Measurements from ENCODE around the gene FOXD1. TPM values are rescaled to one million over a fixed set of nuclear protein-coding genes. Genes with fewer than 3 reads are reported as not detected.
"Not testable (repeated sequence)": the region's sequence is repeated elsewhere in the genome, so short reads cannot be mapped to it uniquely, and the experiment has no call there.

The FOXD1 gene
- under 1 TPM; 0.28 to 0.38 TPM for total RNA-seq

DNA sequence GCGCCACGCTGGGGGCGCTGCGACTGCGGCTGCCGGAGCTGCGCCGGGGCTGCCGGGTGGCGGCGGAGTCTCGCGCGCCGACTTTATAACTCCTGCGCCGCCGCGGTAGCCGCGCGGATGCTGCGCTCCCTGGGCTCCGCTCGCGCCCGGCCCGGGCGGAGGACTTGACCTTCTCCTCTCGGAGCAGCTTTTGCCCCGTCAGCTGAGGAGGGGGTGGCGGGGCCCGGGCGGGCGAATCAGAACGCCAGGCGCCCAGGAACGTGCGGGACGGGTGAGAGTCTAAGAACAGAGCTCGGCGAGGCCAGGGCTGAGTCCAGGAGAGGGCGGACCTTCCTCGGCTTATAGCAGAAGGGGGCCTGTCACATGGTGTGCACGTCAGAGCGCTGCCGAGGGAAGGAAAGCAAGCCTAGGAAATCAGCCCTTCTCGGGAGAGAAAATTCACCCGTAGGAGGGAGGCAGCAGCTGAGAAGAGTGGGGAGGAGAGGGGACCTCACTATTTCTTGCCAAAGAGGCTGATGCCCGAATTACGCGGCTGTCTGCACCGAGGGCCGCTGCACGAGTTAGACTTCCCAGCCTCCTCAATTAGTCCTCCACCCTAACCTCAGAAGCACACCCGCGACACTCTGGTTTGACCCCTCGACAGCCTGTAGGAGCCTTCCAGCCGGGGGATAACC is at the start of gene FOXD1:
FOXD1 (minus strand) TSS at position 315 of the 674 bp plus-strand sequence. CDS start 415 bp downstream, outside the sequence.
- Mint-ChIP-seq H3K27ac (peak within 1 kb of the TSS; percentile 56), H3K9me3 (no peaks in the 10 kb centered on the region), H3K4me3 (peak within 1 kb of the TSS; percentile 75), H3K27me3 (peaks cover 81% of the 10 kb centered on the region), H3K4me1 (peaks cover 28% of the 10 kb centered on the region), H3K36me3 (ENCODE audit: low read depth) (peaks cover 12% of the 10 kb centered on the region)
- peak; percentile 51 for DNase-seq
- POLR2A ChIA-PET = interaction anchor here (1.6 kb wide), 2 partner anchors 50 to 61 kb away, joined by 7 to 8 read pairs; partner anchors contain the start of gene BTF3
- CTCF ChIA-PET = interaction anchor here (1.0 kb wide), 2 partner anchors 61 to 150 kb away, joined by 3 read pairs; no protein-coding TSS in a partner anchor

DNA sequence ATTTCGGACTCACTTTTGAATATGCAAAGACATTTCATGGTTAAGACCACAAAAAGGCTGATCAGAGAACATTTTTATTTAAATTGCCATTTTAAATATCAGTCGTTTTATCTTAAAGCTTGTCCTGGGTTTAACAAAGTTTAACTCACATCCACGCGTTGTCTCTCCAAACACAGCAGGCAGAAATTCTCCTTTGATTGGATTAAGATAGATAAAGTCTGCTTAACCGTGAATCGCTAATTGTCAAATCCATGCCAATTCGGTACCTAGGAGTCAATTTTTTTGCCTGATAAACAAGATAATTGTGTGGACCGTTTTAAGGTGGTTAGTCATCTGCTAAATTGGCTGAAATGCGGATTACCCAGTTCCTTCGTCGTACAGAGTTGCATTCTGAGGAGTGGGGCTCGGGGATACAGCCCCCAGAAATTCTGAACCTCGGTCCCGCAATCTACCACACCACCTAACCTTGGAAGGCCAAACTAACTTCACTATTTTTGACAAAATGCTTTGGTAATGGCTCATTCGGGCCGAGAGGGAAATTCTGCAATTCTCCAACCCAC is 49.0 kb upstream of the FOXD1 start:
- Mint-ChIP-seq H3K36me3 (ENCODE audit: low read depth) (peaks cover 30% of the 10 kb centered on the region), H3K27me3 (peaks cover 16% of the 10 kb centered on the region), H3K9me3 (no peaks in the 10 kb centered on the region), H3K4me1 (peaks cover 42% of the 10 kb centered on the region), H3K27ac (peak overlapping the region; percentile 98), H3K4me3 (peak overlapping the region; percentile 98)
- DNase-seq = no peak
- POLR2A ChIA-PET = interaction anchor here (0.6 to 4.4 kb wide), 15 partner anchors 9 to 1176 kb away, joined by 3 to 55 read pairs (median 4); partner anchors contain the start of genes ANKRA2, FOXD1 and UTP15
- CTCF ChIA-PET = interaction anchor here (1.0 to 1.6 kb wide), 4 partner anchors 20 to 281 kb away, joined by 3 to 7 read pairs (median 4); partner anchors contain the start of gene ANKRA2

DNA sequence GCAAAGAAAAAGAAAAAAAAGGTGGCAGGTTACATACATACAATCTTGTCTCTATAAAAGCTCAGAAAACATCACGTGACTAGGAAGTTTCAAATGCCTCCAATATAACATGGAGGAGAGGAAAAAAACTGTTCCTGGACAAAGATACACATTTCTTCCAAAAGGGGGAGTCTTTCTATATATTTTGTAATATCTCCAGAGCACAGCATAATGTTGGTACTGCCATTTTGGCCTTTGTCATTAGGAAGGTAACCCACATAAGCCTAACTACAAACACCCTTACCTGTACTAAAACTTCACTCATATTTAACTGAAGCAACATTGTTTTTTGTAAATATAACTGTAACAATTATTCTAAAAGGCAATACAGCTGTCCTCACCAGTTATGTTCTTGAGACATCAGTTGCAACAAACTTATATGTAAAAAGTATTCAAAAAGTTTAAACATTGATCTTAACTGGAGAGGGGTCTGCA is 48.4 kb upstream of the FOXD1 start:
- H3K27ac Mint-ChIP-seq = peak overlapping the region; percentile 98
- H3K36me3 Mint-ChIP-seq (ENCODE audit: low read depth) = peaks cover 25% of the 10 kb centered on the region
- H3K4me3 Mint-ChIP-seq = peak overlapping the region; percentile 98
- CTCF ChIA-PET = interaction anchor here (0.8 to 1.1 kb wide), 3 partner anchors 23 to 281 kb away, joined by 3 to 4 read pairs (median 3); no protein-coding TSS in a partner anchor
- peaks cover 20% of the 10 kb centered on the region for H3K27me3 Mint-ChIP-seq
- peaks cover 37% of the 10 kb centered on the region for H3K4me1 Mint-ChIP-seq
- POLR2A ChIA-PET = interaction anchor here (0.9 to 4.4 kb wide), 3 partner anchors 43 to 69 kb away, joined by 6 to 55 read pairs (median 8); partner anchors contain the start of genes ANKRA2 and UTP15
- no peaks in the 10 kb centered on the region for H3K9me3 Mint-ChIP-seq
- DNase-seq = no peak

DNA sequence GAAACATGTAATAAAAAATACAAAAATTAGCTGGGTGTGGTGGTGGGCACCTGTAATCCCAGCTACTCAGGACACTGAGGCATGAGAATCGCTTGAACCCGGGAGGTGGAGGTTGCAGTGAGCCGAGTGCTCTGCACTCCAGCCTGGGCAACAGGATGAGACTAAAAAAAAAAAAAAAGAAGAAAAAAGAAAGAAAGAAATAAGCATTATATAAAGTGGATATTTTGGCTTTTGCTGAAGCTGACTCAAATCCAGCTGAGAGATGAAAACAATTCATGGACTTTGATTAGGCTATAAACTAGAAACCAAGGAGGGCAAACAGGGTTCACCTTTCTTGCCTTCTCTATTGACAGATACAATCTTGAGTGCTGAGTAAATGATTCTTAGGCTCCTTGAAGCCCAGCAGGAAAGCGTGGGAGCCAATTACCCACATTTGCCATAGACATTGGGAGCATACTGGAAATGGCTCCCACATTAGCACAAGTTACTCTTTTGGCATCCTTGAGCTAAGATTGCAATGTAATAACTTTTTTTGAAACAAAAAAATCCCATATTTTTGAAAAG is 47.3 kb upstream of the FOXD1 start:
- DNase-seq = no peak
- Mint-ChIP-seq H3K27ac (no peak overlapping the region), H3K36me3 (ENCODE audit: low read depth) (peaks cover 18% of the 10 kb centered on the region), H3K4me3 (no peak overlapping the region), H3K27me3 (peaks cover 24% of the 10 kb centered on the region), H3K4me1 (peaks cover 30% of the 10 kb centered on the region), H3K9me3 (no peaks in the 10 kb centered on the region)
- CTCF ChIA-PET = interaction anchor here (1.1 to 1.4 kb wide), 2 partner anchors 24 to 38 kb away, joined by 3 to 4 read pairs; no protein-coding TSS in a partner anchor
- POLR2A ChIA-PET = interaction anchor here (0.9 kb wide), 1 partner anchor 69 kb away, joined by 8 read pairs; the partner anchor contains the start of genes ANKRA2 and UTP15

DNA sequence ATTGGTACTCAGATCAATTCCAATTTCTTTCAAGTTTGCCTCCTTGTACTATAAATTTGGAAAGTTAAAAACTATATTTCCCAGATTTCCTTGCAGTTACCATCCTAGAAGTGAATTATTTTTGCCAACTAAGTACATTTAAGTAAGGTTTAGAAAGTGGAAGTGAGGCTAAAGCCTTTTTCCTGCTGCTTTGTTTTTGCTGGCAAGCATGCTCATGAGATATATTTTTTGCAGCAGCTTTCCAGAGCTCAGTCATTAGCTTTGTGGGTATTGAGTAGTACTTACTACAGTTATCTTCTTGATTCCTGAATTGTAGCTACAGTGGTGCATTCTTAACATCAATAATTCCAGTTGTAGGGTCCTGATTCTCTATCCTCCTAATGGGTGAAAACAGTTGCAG is 46.1 kb upstream of the FOXD1 start:
- Mint-ChIP-seq H3K27me3 (peaks cover 24% of the 10 kb centered on the region), H3K9me3 (no peaks in the 10 kb centered on the region), H3K4me3 (no peak overlapping the region), H3K36me3 (ENCODE audit: low read depth) (peaks cover 11% of the 10 kb centered on the region), H3K27ac (no peak overlapping the region), H3K4me1 (peaks cover 20% of the 10 kb centered on the region)
- POLR2A ChIA-PET = no interaction called here
- CTCF ChIA-PET = no interaction called here
- DNase-seq = no peak

DNA sequence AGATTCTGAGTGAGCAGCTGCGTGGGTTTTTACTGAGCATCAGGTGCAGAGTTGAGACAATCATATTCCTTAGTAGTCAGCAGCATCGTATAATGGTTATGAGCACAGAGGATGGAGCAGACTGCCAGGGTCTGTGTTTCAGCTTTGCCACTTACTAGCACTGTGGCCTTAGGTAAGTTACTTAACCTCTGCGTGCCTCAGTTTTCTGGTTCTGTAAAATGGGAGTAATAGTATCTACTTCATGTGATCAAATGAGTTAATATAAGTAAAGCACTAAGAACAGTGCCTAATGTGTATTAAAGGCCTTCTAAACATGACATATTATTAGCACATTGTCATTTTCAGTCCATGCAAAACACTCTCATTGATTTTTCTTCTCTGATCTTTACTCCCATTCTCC is 44.8 kb upstream of the FOXD1 start:
- ChIA-PET POLR2A (no interaction called here), CTCF (interaction anchor here (1.0 kb wide), 1 partner anchor 182 kb away, joined by 4 read pairs; no protein-coding TSS in a partner anchor)
- no peaks in the 10 kb centered on the region for H3K9me3 Mint-ChIP-seq
- no peak overlapping the region for H3K27ac Mint-ChIP-seq
- H3K4me1 Mint-ChIP-seq = peaks cover 14% of the 10 kb centered on the region
- H3K4me3 Mint-ChIP-seq = no peak overlapping the region
- H3K36me3 Mint-ChIP-seq (ENCODE audit: low read depth) = peaks cover 4% of the 10 kb centered on the region
- DNase-seq = no peak
- H3K27me3 Mint-ChIP-seq = peaks cover 29% of the 10 kb centered on the region

DNA sequence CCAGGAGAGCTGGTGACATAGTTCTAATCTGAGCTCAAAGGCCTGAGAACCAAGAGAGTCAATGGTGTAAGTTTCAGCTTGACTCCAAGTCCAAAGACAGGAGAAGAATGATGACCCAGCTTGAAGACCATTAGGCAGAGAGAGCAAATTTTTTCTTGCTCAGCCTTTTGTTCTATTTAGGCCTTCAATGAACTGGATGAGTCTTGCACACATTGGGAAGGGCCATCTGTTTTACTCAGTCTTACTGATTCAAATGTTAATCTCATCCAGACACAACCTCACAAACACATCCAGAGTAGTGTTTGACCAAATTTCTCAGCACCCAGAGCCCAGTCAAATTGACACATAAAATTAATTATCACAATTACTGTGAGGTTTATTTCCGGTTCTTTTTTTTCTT is 42.6 kb upstream of the FOXD1 start:
- H3K9me3 Mint-ChIP-seq = no peaks in the 10 kb centered on the region
- DNase-seq = no peak
- H3K4me1 Mint-ChIP-seq = no peaks in the 10 kb centered on the region
- ChIA-PET CTCF (no interaction called here), POLR2A (no interaction called here)
- no peaks in the 10 kb centered on the region for H3K36me3 Mint-ChIP-seq (ENCODE audit: low read depth)
- peaks cover 31% of the 10 kb centered on the region for H3K27me3 Mint-ChIP-seq
- no peak overlapping the region for H3K27ac Mint-ChIP-seq
- H3K4me3 Mint-ChIP-seq = no peak overlapping the region

DNA sequence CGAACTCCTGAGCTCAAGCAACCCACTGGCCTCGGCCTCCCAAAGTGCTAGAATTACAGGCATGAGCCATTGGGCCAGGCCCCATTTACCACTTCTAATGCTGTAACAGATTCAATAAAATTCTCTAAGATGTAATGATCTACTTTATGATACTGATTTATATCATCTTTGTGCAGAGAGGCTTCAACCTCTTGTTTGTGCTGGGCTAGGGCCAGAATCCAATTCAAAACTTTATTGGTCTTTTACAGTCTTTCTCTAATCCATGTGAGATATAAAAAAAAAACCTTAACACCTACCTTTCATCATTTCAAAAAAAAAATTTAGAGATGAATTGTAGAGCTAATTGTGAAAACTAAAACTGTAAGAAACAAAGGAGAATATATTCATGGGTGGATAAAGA is 41.5 kb upstream of the FOXD1 start:
- Mint-ChIP-seq H3K9me3 (no peaks in the 10 kb centered on the region), H3K4me3 (no peak overlapping the region), H3K27me3 (peaks cover 29% of the 10 kb centered on the region), H3K36me3 (ENCODE audit: low read depth) (no peaks in the 10 kb centered on the region), H3K4me1 (no peaks in the 10 kb centered on the region), H3K27ac (no peak overlapping the region)
- CTCF ChIA-PET = no interaction called here
- DNase-seq = no peak
- POLR2A ChIA-PET = no interaction called here

DNA sequence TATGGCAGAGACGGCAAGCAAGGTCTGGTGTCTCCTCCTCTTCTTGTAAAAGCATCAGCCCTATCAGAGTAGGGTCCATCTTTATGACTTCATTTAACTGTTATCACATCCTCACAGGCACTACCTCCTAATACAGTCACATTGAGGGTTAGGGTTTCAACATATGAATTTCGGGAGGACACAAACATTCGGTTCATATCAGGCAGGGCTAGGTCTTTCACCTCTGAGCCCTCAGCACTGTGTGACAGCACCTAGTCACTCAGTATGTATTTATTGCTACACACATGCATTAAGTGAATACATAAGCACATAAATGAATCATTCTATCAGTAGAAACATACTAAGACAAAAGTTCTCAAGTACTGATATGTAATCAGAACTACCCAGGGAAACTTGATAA is 40.2 kb upstream of the FOXD1 start:
- no peak for DNase-seq
- H3K9me3 Mint-ChIP-seq = no peaks in the 10 kb centered on the region
- no peaks in the 10 kb centered on the region for H3K4me1 Mint-ChIP-seq
- no peak overlapping the region for H3K27ac Mint-ChIP-seq
- no peak overlapping the region for H3K4me3 Mint-ChIP-seq
- ChIA-PET CTCF (no interaction called here), POLR2A (no interaction called here)
- no peaks in the 10 kb centered on the region for H3K36me3 Mint-ChIP-seq (ENCODE audit: low read depth)
- H3K27me3 Mint-ChIP-seq = peaks cover 22% of the 10 kb centered on the region

DNA sequence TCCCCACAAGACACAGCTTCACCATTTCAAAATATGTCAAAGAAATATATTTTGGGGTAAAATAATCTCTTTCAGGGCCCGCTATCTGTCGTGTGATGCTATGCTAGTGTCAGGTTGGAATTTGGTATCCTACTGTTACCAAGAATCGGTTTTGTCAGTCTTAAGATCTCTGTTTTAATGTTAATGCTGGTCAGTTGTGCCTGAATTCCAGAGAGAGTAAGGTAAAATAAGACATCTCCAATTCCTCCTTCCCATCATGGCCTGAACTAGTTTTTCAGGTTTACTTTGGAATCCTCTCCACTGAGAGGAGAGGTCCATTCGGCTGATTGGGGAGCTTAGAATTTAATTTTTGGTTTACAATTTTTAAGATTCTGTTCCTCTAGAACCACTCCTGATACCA is 39.2 kb upstream of the FOXD1 start:
- CTCF ChIA-PET = no interaction called here
- POLR2A ChIA-PET = interaction anchor here (1.1 kb wide), 1 partner anchor 10 kb away, joined by 3 read pairs; the partner anchor contains the start of gene BTF3
- DNase-seq = no peak
- Mint-ChIP-seq H3K9me3 (no peaks in the 10 kb centered on the region), H3K4me1 (no peaks in the 10 kb centered on the region), H3K27ac (no peak overlapping the region), H3K36me3 (ENCODE audit: low read depth) (no peaks in the 10 kb centered on the region), H3K27me3 (peaks cover 21% of the 10 kb centered on the region), H3K4me3 (no peak overlapping the region)

DNA sequence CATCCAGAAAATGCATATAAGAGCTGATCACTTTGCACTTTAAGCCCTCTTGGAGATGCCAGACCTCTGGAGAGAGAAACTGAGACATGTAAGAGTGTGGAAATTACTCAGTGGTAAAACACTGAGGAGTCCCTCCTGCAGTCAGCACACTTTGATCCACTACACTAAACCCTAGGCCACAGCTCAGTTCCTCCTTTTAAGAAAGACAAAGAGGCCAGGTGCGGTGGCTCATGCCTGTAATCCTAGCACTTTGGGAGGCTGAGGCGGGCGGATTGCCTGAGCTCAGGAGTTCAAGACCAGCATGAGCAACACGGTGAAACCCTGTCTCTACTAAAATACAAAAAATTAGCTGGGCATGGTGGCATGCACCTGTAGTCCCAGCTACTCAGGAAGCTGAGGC is 38.7 kb upstream of the FOXD1 start:
- H3K36me3 Mint-ChIP-seq (ENCODE audit: low read depth); H3K27ac Mint-ChIP-seq; H3K4me3 Mint-ChIP-seq; H3K4me1 Mint-ChIP-seq; DNase-seq; CTCF ChIA-PET; H3K9me3 Mint-ChIP-seq: not testable (repeated sequence)
- POLR2A ChIA-PET = interaction anchor here (1.1 kb wide), 1 partner anchor 11 kb away, joined by 3 read pairs; the partner anchor contains the start of gene BTF3
- peaks cover 15% of the 10 kb centered on the region for H3K27me3 Mint-ChIP-seq

DNA sequence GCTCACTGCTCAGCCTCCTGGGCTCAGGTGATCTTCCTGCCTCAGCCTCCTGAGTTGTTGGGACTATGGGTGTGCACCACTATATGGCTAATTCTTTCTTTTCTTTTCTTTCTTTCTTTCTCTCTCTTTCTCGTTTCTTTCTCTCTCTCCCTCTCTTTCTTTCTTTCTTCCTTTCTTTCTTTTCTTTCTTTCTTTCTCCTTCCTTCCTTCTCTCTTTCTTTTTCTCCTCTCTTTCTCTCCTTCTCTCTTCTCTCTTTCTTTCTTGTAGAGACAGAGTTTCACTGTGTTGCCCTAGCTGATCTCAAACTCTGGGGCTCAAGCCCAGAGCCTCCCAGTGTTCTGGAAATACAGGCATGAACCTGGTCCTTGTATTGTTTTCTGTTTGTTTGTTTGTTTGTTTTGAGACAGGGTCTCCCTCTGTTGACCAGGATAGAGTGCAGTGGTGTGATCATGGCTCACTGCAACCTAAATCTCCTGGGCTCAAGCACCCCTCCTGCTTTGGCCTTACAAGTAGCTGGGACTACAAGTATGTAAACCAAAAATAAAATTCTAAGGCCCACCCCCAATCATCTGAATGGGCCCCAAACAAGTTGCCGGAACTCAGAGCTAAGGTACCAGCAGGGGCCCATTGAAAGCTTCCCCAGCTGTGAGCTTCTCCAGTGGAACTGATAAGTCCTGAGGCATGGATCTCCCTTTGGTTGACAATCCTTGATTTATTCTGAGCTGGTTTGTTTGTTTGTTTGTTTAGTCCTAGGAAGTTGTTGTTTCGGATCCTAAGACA is 37.7 kb upstream of the FOXD1 start:
- no peaks in the 10 kb centered on the region for H3K36me3 Mint-ChIP-seq (ENCODE audit: low read depth)
- no peak overlapping the region for H3K4me3 Mint-ChIP-seq
- H3K4me1 Mint-ChIP-seq = no peaks in the 10 kb centered on the region
- ChIA-PET CTCF (no interaction called here), POLR2A (no interaction called here)
- H3K27me3 Mint-ChIP-seq = peaks cover 14% of the 10 kb centered on the region
- no peak for DNase-seq
- H3K27ac Mint-ChIP-seq = no peak overlapping the region
- no peaks in the 10 kb centered on the region for H3K9me3 Mint-ChIP-seq

All from activated CD4-positive, alpha-beta memory T cell treated with anti-CD3 and anti-CD28 coated beads, Interleukin-2, amount 10 ng/mL, durations not matched to agents 7 days and 5 days (primary cell).